Activated CD4-positive, alpha-beta T cell treated with anti-CD3 and anti-CD28 coated beads, Interleukin-2, amount 50 U/mL, for 24 hours (primary cell): ENCODE measurements around the gene TBC1D22A.

Experiments
- DNase-seq, 2 donors: peaks; one replicate each; pipeline ENCODE4 v3.0.0-alpha.2; 2020; ENCODE audit warnings: low read depth in 1 of 2, low spot score in 1 of 2

TBC1D22A gene

DNA sequence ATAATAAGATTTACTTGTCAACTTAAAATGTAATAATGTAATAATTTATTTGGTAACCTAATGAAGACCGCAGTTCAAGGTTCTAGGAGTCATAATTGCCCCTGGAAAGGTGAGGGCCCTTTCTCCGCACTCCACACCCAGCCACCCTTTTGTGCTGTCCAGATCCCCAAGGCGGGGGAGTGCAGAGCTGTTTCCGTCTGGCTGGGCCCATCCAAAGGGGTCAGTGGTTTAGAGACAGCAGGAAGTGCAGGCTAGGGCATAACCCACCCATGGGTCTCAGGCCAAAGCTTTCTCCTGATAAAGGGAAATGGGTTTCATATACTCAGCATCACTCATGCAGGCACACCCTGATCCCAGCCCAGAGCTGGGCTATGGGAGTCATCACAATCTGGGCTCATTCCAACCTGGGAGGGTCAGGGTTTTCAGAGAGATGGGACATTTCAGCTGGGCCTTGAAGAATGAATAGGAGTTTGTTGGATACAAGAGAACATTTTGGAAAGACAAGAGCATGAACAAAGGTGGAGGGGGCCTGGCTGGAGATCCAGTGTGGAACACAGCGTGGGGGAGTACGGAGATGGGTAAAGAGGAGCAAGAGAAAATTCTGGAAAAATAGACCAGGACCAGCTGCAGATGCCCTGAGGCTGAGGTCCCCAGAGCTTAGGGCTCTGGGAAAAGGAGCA lies 432.2 kb downstream of the TBC1D22A start:
- DNase-seq = no peak

DNA sequence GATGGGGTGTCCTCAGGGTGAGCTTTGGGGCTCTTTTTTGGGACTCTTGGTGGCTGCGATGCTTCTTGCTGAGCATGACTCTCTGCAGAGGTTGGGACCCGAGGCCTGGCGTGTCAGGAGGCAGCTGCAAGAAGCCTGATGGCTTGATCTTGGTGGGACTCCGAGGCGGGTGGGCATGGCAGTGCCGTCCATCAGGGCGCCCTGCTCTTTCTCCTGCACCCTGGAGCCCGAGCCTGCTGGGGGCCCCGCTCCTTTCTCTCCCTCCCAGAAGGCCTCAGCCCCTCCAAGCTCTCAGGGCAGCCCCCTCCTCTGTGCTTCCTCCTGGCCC lies 432.7 kb downstream of the TBC1D22A start:
- DNase-seq = no peak

DNA sequence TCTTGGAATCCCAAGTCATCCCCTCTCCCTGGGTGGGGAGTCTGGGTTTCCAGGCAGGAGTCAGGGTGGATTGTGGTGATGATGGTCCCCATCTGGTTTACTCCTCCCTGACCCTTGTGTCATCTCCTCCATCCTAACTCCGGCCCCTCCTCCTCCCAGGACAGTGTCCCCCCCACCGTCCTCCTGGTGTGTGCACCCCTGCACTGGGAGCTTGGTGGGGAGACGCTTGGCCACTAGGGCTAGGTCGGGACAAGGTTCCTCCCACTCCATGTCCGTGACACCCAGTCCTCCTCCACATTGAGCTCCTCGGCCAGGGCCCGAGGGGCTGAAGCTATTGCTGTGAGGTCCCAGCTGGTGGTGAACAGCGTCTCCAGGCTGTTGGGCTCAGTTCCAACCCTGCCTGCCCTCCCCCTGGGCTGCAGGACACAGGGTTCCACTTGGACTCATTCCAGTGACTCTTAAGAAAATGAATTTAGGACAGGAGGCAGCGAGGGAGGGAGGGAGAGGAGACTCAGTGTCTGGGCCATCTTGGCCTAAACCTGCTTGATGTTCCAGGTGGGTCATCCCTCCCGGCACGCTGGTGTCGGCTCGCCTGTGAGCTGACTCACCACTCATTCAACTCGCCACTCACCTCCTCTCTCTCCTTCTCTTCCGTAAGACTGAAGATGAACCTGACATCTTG lies 433.2 kb downstream of the TBC1D22A start:
- DNase-seq = no peak

DNA sequence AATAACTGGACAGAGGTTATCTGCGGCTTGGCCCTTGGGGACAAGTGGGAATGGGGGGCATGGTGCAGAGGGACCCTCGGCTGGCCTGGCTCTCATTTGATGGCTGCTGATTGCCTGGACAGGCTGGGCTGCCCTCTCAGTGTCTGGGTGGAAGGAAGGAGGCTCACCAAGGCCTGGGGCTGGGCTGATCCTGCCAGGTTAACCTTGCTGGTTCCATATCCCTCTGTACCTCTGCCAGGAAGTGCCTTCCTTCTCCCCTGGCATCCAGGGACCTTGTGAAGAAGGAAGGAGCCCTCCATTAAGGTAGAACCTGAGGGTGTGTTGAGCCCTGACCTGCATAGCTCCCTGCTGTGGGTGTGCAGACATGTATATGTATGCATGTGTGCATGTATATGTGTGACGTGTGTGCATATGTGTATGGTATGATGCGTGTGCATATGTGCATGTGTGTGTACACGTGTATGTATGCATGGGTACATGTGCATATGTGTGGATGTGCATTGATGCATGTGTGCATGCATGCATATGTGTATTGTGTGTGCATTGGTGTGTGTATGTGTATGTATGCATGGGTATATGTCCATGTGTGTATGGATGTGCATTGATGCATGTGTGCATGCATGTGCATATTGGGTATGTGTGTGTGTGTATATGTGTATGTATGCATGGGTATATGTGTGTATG lies 433.9 kb downstream of the TBC1D22A start:
- DNase-seq = no peak

DNA sequence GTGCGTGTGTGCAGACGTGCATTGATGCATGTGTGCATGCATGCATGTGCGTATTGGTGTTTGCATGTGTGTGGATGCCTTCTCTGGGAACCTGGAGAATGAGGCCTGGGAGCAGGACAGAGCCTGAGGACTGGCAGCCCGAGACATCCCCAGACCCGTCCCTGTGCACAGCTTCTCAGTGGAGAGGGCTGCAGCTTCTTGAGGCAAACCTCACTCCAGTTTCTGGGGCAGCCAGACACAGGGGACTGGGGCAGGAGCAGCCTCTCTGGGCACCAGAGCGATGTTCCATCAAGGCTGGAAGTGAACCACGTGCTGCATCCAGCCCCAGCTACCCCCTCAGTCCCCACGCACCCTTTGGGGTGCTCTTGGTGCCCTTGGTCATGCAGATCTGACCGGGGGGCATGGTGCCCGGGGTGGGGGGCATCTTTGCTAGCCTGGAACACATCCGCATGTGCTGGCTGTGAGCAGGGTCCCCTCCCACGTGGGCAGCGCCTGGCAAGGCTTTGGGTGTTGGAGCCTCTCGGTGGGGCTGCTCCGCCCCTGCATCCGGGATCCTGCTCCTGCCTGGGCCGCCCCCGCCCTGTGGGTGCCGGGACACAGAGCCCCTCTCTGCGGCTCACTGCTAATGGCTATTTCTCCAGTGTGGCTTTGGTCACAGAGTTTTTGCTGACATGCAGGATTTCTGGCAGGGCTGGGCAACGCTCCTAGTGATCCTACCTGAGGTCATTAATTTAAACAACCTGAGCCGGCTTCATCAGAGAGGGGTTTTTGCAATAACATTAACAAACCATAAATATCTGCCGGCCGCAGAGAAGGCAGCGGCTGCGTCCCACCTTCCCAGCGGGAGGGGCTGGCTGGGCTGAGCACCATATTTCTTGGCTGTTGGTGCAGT lies 434.7 kb downstream of the TBC1D22A start:
- DNase-seq = no peak

DNA sequence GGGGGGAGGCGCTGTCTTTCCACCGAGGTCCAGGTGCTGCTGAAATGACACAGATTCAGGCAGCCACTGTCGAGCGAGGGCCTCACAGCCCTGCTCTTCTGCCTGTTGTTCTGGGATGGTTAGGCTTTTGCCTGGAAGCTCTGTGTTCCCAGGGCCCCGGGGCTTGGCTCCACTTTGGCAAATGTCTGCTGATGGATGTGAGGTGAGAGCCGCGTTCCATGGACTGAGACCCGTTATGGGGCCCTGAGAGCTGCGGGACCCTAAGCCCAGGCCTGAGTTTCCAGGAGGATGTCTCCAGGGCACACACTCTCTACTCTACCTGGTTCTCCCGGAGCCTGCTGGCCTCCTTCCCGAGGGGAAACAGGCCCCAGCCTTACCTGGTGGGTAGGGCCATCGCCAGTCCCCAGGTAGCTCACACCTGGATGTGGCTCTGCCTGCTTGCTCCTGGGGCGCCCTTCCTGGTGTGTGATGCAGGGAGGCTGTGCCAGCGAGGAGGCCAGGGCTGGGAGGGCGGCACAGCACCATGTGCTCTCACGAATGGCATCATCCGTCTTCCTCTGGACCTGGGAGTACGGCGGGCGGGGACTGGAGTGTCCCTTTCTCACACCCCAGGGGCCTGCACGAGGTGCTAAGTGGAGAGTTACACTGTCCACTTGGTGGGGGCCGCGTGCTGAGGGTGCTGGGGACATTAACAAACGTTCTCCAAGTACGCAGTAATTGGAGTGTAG lies 435.5 kb downstream of the TBC1D22A start:
- no peak for DNase-seq

DNA sequence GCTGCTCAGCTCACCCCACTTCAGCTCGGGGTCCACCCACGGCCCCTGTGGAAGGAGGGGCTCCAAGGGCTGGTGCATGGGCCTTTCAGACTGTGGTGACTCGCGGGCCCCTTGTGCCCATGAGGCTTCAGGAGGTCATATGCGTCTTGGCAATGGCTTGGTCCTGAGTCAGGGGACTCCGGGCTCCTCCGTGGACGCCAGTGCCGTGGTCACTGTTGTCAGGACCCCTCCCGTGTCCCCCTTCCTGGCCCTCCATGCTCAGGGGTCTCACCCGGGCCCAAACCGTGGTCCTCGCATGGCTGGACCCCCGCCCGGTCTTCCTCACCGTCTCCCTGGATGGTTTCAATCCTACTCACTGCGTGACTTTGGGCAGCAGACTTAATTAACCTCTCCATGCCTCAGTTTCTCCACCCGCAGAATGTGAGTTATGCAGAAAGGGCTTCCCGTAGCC lies 436.4 kb downstream of the TBC1D22A start:
- DNase-seq = no peak

DNA sequence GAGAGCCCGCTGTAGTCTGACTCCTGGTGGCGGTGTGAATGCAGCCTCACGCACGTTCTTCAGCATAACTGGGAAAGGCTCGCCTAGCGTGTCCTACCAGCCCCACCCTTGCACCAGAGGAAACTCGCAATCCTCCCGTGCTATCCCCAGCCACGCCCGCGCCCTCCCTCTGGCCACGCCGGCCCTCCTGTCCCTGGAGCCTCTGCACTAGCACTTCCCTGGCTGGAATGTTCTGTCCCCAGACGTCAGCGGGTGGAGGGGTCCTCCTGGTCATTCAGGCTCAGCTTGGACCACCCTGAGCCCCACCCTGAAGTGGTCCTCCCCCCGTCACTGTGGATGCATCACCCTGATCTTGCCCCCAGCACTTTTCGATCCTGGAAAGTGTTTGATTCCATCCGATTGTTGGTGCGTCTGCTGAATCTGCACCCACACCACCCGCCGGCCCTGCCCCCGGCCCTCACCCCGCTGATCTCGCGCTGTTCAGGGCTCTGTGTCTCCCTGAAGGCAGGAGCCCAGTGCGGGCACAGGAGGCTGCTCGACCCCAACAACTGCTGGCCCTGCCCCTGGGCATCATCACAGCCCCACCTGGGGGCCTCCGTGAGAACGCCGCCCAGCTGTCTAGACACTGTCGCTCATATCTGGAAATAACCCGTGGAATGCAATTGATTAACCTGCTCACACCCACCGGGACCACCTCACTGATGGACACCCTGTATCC lies 437.0 kb downstream of the TBC1D22A start:
- no peak for DNase-seq

DNA sequence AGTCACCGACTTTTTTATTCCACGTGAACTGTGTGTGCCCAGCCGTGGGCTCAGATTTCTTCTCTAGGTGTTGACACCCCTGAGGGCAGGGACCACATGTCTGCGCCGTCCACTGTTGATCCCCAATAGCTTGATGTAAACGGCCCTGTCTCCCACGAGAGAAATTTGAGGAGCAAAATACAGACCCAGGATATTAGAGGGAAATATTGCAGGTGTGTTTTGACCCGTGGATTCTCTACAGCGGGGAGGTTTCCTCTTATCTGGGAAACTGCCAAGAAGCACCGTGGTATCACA lies 437.5 kb downstream of the TBC1D22A start:
- no peak for DNase-seq

DNA sequence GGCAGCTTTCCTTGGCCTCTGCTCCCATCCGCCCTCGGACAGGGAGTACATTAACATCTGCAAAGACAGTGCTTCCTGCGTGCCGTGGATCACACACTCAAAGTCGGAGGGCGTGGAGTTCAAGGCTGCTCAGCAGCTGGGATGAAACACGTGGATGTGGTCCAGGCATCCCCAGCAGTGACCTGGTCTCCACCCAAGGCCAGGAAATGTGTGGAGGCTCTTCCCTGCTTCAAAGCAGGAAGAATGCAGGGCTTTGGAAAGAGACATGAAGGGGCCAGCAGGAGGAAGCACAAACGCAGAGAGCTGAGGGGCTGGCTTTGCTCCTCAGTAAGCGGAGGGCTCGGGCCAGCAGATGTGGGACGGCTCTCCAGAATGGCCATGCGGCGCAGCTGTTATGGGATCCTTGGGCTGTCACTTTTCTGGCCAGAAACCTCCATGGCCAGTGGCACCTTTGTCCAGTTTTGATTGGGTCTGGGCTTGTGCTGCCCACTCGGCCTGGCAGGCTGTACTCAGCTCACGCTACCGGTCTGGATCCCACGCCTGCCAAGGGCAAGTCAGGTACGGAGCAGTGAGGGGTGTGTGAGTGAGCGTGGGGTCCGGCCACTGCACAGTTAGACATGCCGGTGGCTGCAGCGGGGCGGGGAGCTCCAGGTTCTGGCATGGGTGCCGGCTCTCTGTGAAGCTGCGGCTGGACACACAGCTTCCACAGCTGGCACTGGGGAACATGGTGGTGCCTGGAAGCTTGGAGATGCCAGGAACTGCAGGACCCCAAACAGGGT lies 438.0 kb downstream of the TBC1D22A start:
- no peak for DNase-seq

DNA sequence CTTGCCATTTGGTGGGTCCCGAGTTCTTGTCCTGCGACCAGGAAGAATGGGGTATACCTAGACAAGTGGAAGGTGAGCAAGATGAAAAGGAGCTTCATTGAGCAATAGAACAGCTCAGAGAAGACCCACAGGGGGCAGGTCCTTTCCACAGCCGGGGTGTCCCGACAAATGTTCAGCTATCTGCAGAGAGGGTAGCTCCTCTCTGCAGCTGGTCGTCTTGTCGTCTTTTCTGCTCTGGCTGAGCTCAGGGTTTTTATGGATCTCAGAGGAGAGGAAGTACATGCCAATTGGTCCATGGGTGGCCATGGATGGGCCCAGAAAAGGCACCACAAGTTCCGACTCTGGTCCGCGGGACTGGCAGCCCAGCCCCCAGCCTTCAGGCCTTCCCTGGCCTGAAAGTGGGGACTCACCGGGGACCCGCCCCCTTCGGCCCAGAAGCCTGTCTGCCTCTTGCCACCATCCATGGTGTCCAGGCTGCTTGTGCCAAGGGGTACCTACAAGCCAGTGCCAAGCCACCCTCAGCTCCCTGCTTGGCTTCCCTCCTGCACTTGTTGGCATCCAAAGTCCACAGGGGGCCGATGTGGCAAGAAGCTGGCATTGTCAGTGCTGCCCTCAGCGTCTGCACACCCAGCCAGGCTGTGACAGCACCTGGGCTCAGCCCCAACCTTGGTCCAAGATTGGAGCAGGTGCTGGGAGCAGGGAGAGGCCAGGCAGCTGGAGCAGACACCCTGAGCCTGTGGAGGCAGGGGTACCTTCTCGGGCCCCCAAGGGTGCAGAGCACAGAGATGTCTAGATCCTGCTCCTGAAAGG lies 438.9 kb downstream of the TBC1D22A start:
- DNase-seq = no peak

DNA sequence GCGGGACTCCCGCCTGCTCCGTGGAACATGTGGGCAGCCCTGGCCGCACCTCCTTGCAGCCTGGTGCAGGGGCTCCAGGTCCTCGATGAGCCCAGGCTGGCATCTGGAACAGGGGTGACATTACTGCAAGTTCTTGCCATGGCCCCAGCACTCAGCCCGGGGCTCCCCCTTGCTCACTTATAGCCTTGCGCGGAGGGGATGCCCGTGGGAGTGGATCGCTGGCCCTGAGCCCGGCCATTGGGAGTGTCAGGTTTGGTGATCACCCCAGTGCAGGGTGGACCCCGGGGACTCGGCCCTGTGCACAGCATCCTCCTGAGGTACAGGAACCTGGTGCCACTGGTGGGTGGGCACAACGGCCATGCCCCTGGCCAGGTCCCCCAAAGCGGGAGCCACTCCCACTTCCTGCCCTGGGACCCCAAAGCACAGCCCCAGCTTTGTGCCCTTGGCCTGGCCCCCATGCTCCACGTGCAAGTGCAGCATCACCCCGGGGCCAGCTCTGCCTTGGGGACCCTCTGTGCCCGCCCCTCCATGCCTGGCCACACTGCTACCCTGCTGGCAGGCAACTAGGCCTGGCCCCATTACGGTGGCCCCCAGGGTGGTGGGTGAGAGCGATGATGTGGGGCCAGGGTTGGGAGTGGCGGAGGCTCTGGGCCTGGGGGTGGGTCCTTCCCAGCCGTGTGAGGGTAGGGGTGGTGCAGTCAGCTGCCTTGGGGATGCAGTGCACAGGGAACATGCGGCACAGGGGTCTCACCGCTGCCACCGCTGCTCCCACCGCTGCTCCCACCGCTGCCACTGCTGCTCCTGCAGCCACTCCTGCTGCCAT lies 439.8 kb downstream of the TBC1D22A start:
- DNase-seq = no peak

DNA sequence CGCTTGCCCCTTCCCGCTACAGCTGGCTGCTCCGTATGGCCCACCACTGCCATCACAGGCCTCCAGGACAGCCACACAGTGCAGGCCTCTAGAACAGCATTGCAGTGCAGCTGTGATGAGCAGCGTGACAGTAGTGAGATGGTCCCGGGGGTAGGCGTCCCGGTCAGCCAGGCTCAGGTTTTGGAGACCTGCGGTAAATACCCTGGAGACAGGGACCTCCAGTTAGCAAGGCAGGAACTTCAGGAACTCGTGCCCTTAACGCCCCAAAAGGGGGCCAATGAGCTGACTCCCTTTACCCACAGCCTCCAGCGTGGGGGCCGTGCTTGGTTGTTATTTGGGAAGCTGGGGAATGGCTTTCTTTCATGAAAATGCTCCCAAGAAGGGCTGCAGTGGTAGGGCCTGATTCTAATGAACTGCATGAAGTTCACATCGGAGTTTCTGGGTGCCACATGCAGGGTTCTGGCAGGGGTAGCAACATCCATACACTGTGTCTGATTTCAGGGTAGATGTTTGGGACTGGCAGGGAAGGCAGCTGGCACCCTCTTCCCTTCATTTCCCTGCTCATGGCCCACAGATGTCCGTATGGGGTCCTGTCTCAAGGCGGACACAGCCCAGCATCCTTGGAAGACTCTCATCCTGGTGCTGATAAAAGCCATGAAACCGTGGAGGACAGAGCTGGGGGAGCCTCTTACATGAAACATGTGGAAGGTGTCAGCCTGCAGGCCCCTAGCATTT lies 440.5 kb downstream of the TBC1D22A start:
- no peak for DNase-seq

DNA sequence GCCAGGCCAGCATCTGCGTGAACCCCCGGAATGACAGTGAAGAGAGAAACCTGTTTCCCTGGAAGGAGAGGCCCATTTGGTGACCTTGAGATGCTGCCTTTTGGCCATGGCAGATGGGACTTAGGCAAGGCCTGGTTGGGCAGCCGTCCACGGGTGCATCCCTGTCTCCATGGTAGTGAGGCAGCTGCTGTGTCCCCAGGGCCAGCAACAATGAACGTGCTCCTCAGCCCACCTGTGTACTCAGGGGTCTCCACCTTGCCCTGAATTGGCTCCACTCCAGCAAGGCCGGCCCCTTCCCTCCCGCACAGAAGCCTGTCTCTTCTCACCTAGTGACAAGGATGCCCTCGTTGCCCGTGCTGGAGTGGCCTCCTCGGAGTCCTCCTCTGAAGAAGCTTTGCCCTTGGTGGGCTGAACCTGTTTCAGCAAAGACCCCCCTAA lies 441.1 kb downstream of the TBC1D22A start:
- DNase-seq = no peak

DNA sequence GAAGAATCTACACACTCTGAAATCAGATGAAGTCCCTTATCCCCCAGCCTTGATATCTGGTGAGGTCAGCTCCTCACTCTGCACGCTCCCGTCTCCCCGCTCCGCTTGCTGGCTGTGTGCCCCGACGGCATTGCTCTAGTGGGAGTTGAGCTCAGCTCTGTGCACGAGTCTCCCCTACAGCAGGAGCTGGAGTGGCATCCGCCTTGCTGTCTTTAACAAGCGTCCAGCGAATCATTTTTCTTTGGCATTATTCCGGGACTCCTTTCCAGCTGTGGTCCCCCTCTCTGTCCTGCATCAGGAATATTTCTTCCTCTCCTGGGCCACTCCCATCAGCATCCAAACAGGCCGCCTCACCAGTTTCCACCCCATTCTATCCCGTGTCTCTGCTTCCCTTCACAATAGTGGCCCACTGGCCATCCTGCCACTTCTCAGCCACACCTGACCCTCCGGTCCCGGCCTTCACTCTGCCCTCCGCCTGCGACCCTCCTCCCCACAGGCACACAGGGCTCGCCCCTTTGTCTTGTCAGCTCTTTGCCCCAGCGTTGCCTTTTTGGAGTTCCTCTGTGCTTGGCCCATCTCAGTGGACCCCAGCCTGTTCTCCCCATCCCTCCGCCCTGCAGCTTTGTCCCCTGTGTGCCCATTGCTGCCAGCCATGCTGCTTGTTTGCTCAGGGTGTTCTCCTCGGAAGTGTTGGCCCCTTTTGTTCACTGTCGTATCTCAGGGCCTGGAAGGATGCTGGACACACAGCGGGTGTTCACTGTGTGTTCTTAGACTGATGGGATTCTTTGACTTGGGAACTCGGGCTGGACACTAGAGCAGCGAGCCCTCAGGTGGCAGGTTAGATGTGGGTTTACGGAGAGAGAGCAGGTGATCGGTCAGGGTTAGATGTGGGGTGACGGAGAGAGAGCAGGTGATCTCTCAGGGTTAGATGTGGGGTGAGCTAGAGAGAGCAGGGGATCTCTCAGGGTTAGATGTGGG lies 441.8 kb downstream of the TBC1D22A start:
- DNase-seq = no peak

DNA sequence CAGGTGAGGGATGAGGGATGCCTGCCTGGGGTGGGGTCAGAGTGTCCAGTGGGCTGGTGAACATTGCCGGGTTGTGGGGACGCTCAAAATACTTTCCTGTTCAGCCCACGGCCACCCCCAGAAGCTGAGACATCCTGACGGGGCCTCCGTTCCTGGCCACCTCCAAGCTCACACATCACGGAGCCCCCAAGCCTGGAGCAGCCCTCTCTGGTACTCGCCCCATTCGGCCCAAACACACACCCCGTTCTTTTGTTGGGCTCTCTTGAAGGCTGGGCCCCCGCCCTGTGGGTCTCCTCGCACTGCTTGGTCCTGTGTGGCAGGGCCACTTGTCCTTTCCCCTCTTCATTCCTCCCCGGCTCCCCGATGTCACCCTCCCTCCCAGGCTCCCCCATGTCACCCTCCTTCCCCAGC lies 442.6 kb downstream of the TBC1D22A start:
- DNase-seq = no peak
